Measurements from ENCODE around the gene PPP1R7. TPM values are rescaled to one million over a fixed set of nuclear protein-coding genes. Genes with fewer than 3 reads are reported as not detected.

PPP1R7 gene
- polyA plus RNA-seq, 1 experiment: 99.0 TPM

- CTCF ChIA-PET: interaction anchor here (0.5 kb wide), 1 partner anchor 410 kb away, joined by 3 read pairs; no protein-coding TSS in a partner anchor
- H3K4me3 ChIP-seq (ENCODE audit: low read depth, low read length): no peak overlapping the region
- no peaks in the 10 kb centered on the region for H3K9me3 ChIP-seq (ENCODE audit: control insufficient read depth, insufficient read depth, low read length)
- no peak for TF ChIP-seq CTCF (IDR thresholded peaks at IDR 0.05; ENCODE audit: low read depth, low read length)
- POLR2A ChIA-PET: interaction anchor here (0.6 to 1.5 kb wide), 2 partner anchors 9 kb away, joined by 3 to 6 read pairs; no protein-coding TSS in a partner anchor
- DNase-seq (ENCODE audit: low read depth, low spot score): no peak
- no peaks in the 10 kb centered on the region for H3K27me3 ChIP-seq (ENCODE audit: control insufficient read depth, insufficient read depth, low read length)
- H3K27ac ChIP-seq (ENCODE audit: low read depth, low read length): no peak overlapping the region
Observed at GRCh38 chr2:241232736-241233575, 82.7 kb downstream of the PPP1R7 start.

Small RNA genes within 50 kb of the gene (small RNA-seq; reads per million reads assigned to genes)
- not detected for gene AC005237.2 (ENCODE audit: insufficient read length, low read depth)

Other genes with a start within 250 kb of the PPP1R7 start
- not detected in 2 replicates for gene CROCC2, start 244.1 kb upstream of the PPP1R7 start, polyA plus RNA-seq (2011; rRNA removed)
- 1.6 and 2.4 TPM in 2 replicates for gene SNED1, start 151.8 kb upstream of the PPP1R7 start, polyA plus RNA-seq (2011; rRNA removed)
- gene MTERF4, start 48.2 kb upstream of the PPP1R7 start, polyA plus RNA-seq (2011; rRNA removed): 30.9 and 35.1 TPM in 2 replicates
- 2.0 and 2.4 TPM in 2 replicates for gene PASK, start 995 bp upstream of the PPP1R7 start, polyA plus RNA-seq (2011; rRNA removed)
- 0.21 and 0.40 TPM in 2 replicates for gene ANO7, start 38.2 kb downstream of the PPP1R7 start, polyA plus RNA-seq (2011; rRNA removed)
- 707 and 731 TPM in 2 replicates for gene HDLBP, start 165.2 kb downstream of the PPP1R7 start, polyA plus RNA-seq (2011; rRNA removed)
- 788 and 1,080 TPM in 2 replicates for gene SEPTIN2, start 165.5 kb downstream of the PPP1R7 start, polyA plus RNA-seq (2011; rRNA removed)
- 25.4 and 27.0 TPM in 2 replicates for gene FARP2, start 205.8 kb downstream of the PPP1R7 start, polyA plus RNA-seq (2011; rRNA removed)